Activated CD8-positive, alpha-beta T cell treated with anti-CD3 and anti-CD28 coated beads for 36 hours (primary cell): ENCODE data around the gene ACOT7. TPM values are rescaled to one million over a fixed set of nuclear protein-coding genes. Genes with fewer than 3 reads are reported as not detected.
"Not testable (repeated sequence)": the region's sequence is repeated elsewhere in the genome, so short reads cannot be mapped to it uniquely, and the experiment has no call there.

ENCODE experiments used
- ATAC-seq: fragments of 200-7000 bp; cut with Tn5 transposase; one replicate; pipeline ENCODE4 v1.10.0; 2021; ENCODE audit warnings: mild to moderate bottlenecking, moderate library complexity
- CTCF ChIA-PET: fragments of 350-600 bp; sonication (Branson Sonifier 250); formaldehyde crosslinking; loops from one replicate; lab custom pipeline; 2021; ENCODE audit warnings: antibody characterized with exemption; lab: Charles Lee
- POLR2A ChIA-PET: fragments of 350-600 bp; sonication (Branson Sonifier 250); formaldehyde crosslinking; loops from one replicate; lab custom pipeline; 2021; ENCODE audit warnings: antibody characterized with exemption; lab: Charles Lee
- DNase-seq: peaks from one replicate; pipeline ENCODE4 v3.0.0-alpha.2; 2020
- H3K27ac Mint-ChIP-seq: one replicate; pipeline ENCODE4 v1.8.0; 2021; ENCODE audit warnings: mild to moderate bottlenecking, mixed read lengths
- H3K27me3 Mint-ChIP-seq: one replicate; pipeline ENCODE4 v1.8.0; 2021; ENCODE audit warnings: mixed read lengths
- H3K36me3 Mint-ChIP-seq: one replicate; pipeline ENCODE4 v1.8.0; 2021; ENCODE audit warnings: low read depth, mixed read lengths
- H3K4me1 Mint-ChIP-seq: one replicate; pipeline ENCODE4 v1.8.0; 2021; ENCODE audit warnings: low read depth, mixed read lengths
- H3K4me3 Mint-ChIP-seq: one replicate; pipeline ENCODE4 v1.8.0; 2021; ENCODE audit warnings: mild to moderate bottlenecking, moderate library complexity, mixed read lengths
- H3K9me3 Mint-ChIP-seq: one replicate; pipeline ENCODE4 v1.8.0; 2021; ENCODE audit warnings: mixed read lengths
- CTCF ChIP-seq: fragments of 200-600 bp; IDR thresholded peaks from one replicate; pipeline ENCODE4 v1.8.0; 2022; ENCODE audit warnings: antibody characterized with exemption, mild to moderate bottlenecking
- intact Hi-C: fragments of 100-400 bp; cut with micrococcal nuclease; formaldehyde crosslinking; loops from one replicate; pipeline ENCODE4 v1.10.0; 2022
- total RNA-seq, 2 experiments: library from RNA; stranded (reverse); gene quantifications; one replicate each; pipeline ENCODE4 v1.2.3, GENCODE V29; 2021

Gene ACOT7
- total RNA-seq, 2 experiments from 2014 or later: 80.4 to 86.7 TPM

GRCh38 chr1:6384135-6384534, 9.4 kb downstream of the ACOT7 start:
- ChIA-PET CTCF (interaction anchor here (0.6 to 1.2 kb wide), 3 partner anchors 8 to 36 kb away, joined by 3 to 4 read pairs (median 3); no protein-coding TSS in a partner anchor), POLR2A (interaction anchor here (0.7 to 1.6 kb wide), 2 partner anchors 10 to 1592 kb away, joined by 3 to 4 read pairs; partner anchors contain the start of gene ACOT7)
- no peak for TF ChIP-seq CTCF
- no peak overlapping the region for H3K4me3 Mint-ChIP-seq
- no peaks in the 10 kb centered on the region for H3K27me3 Mint-ChIP-seq
- no peaks in the 10 kb centered on the region for H3K4me1 Mint-ChIP-seq
- ATAC-seq: no peak
- H3K9me3 Mint-ChIP-seq: no peaks in the 10 kb centered on the region
- intact Hi-C loops: no loop called here
- H3K36me3 Mint-ChIP-seq: peaks cover 2% of the 10 kb centered on the region
- DNase-seq: no peak
- H3K27ac Mint-ChIP-seq: no peak overlapping the region

- ATAC-seq (no peak), DNase-seq (no peak)
- intact Hi-C loops: no loop called here
- no peaks in the 10 kb centered on the region for H3K9me3 Mint-ChIP-seq
- H3K27ac Mint-ChIP-seq: no peak overlapping the region
- no peaks in the 10 kb centered on the region for H3K36me3 Mint-ChIP-seq
- H3K27me3 Mint-ChIP-seq: no peaks in the 10 kb centered on the region
- ChIA-PET CTCF (interaction anchor here (0.9 to 3.7 kb wide), 4 partner anchors 14 to 114 kb away, joined by 3 to 23 read pairs (median 4); partner anchors contain the start of gene ACOT7), POLR2A (no interaction called here)
- H3K4me1 Mint-ChIP-seq: no peaks in the 10 kb centered on the region
- no peak for TF ChIP-seq CTCF
- H3K4me3 Mint-ChIP-seq: no peak overlapping the region
Observed at GRCh38 chr1:6380037-6380436, 13.5 kb downstream of the ACOT7 start.

GRCh38 chr1:6378096-6378746, 15.3 kb downstream of the ACOT7 start:
- TF ChIP-seq CTCF: no peak
- Mint-ChIP-seq H3K4me3 (no peak overlapping the region), H3K9me3 (no peaks in the 10 kb centered on the region), H3K27ac (no peak overlapping the region), H3K36me3 (no peaks in the 10 kb centered on the region), H3K4me1 (no peaks in the 10 kb centered on the region), H3K27me3 (no peaks in the 10 kb centered on the region)
- ATAC-seq: no peak
- CTCF ChIA-PET: no interaction called here
- intact Hi-C loops: no loop called here
- no peak for DNase-seq
- POLR2A ChIA-PET: interaction anchor here (1.1 kb wide), 1 partner anchor 15 kb away, joined by 5 read pairs; the partner anchor contains the start of gene ACOT7

- TF ChIP-seq CTCF: no peak
- ChIA-PET CTCF (no interaction called here), POLR2A (no interaction called here)
- intact Hi-C loops: no loop called here
- DNase-seq: no peak
- H3K27me3 Mint-ChIP-seq: no peaks in the 10 kb centered on the region
- no peaks in the 10 kb centered on the region for H3K36me3 Mint-ChIP-seq
- no peaks in the 10 kb centered on the region for H3K4me1 Mint-ChIP-seq
- H3K9me3 Mint-ChIP-seq: no peaks in the 10 kb centered on the region
- no peak overlapping the region for H3K4me3 Mint-ChIP-seq
- no peak for ATAC-seq
- H3K27ac Mint-ChIP-seq: no peak overlapping the region
Observed at GRCh38 chr1:6373961-6374720, 19.4 kb downstream of the ACOT7 start.

GRCh38 chr1:6372236-6372635, 21.3 kb downstream of the ACOT7 start:
- H3K4me3 Mint-ChIP-seq, intact Hi-C loops, H3K27ac Mint-ChIP-seq, H3K36me3 Mint-ChIP-seq, DNase-seq, H3K4me1 Mint-ChIP-seq, H3K27me3 Mint-ChIP-seq, H3K9me3 Mint-ChIP-seq, ATAC-seq: not testable (repeated sequence)
- CTCF ChIA-PET: interaction anchor here (1.0 kb wide), 1 partner anchor 15 kb away, joined by 3 read pairs; no protein-coding TSS in a partner anchor
- POLR2A ChIA-PET: interaction anchor here (1.0 kb wide), 1 partner anchor 15 kb away, joined by 4 read pairs; no protein-coding TSS in a partner anchor
